HS-27A (cell line): Measurements from ENCODE around the gene TMBIM1.

Experiments used
- DNase-seq: peaks from one replicate; pipeline ENCODE4 v3.0.0-alpha.2; 2012; ENCODE audit warnings: low read depth, missing footprints

TMBIM1 gene

GRCh38 chr2:218257390-218257981 lies 34.8 kb downstream of the TMBIM1 start:
- no peak for DNase-seq

- no peak for DNase-seq
Measured at GRCh38 chr2:218256612-218257350, 35.5 kb downstream of the TMBIM1 start.

GRCh38 chr2:218255446-218255845 lies 36.9 kb downstream of the TMBIM1 start:
- no peak for DNase-seq

GRCh38 chr2:218253232-218253625 lies 39.1 kb downstream of the TMBIM1 start:
- DNase-seq, result no peak

- DNase-seq, result no peak
Measured at GRCh38 chr2:218252509-218253231, 39.6 kb downstream of the TMBIM1 start.

DNA sequence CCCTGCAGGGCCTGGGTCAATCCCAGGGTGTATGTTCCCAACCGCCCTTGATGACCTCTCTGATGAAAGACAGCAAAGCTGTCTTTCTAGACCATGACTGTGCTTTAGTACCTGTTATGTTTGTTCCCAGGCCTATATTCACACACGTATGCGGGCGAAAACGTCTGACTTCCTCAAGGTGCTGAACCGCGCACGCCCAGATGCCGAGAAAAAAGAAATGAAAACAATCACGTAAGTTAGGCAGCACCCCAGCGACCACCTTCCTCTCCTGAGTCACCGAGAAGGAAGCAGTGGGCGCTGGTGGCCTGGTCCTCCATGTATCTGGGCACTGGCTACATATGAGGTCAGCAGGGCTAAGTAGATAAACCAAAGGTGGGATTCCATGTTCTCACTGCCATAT lies 42.6 kb downstream of the TMBIM1 start:
- no peak for DNase-seq

- DNase-seq, result no peak
Measured at GRCh38 chr2:218245214-218245613, 47.1 kb downstream of the TMBIM1 start.

DNA sequence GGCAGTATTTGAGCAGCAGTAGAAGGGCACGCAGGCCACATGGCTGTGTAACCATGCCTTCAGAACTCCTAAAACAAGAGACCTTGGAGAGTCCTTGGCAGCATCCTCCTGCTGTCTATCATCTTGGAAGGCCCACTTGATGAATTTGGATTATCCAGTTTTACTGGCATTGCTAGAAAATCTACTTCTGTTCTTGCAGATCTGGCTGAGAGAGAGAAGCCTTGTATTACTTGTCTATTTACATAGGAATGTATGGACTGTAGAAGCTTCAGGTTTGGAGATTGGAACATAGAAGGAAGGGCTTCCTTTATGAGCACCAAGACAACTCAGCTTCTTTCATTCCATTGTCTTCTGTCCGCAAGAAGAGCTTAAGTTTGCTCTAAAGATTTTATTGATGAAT lies 47.6 kb downstream of the TMBIM1 start:
- DNase-seq, result no peak

DNA sequence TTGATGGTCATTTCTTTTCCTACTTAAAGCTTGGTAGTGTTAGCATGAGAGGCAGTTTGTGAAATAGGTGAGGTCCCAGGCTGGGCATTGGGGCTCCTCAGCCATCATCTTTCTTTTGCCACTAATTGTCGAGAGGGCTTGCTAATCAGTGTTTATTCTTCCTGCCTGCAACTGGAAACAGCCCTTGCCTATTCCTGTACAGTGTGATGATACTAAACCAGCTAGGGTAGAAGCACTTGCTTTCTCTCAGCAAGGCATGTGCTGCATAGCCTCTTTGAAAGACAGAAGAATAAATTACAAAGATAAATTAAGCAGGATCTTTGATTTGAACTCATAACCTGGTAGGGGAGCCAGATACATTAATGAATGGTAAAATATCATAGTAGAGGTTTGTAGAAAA lies 48.1 kb downstream of the TMBIM1 start:
- DNase-seq, result no peak

DNA sequence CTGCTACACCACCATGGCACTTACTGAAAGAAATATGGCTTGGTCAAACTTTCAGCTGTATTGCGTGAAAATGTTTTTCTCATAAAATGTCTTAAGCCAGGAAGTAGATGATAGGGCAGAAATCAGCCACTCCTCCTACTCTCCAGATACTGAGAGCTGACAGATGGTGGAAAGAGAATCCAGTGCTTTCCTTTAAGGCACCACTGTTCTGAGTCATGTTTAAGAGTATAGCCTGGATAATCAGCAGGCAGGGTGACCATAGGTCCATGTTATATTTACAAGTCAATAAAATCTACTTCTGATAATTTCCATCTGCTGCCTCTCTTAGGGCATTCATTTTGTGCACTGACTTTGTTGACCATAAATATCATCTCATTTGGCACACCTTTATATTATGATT lies 53.4 kb downstream of the TMBIM1 start:
- no peak for DNase-seq

- no peak for DNase-seq
Measured at GRCh38 chr2:218236829-218237228, 55.5 kb downstream of the TMBIM1 start.

GRCh38 chr2:218235017-218235416 lies 57.3 kb downstream of the TMBIM1 start:
- no peak for DNase-seq

DNA sequence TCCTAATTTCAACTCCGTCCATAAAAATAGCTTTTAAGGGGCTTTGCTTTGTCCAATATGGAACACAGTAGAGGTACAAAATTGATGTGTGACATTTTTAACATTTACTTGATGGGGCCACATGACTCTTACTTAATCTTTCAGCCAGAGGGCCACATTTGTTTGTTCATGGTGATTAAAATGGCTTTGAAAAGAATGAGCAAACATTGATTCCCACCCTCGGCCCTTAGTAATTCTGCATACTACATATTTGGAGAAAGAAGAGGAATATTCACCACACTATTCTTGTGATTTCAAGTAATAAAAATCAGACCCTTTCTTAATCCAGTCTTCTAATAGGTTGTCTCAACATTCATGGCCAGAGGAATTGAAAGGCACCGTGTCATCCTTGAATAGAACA lies 57.8 kb downstream of the TMBIM1 start:
- no peak for DNase-seq

DNA sequence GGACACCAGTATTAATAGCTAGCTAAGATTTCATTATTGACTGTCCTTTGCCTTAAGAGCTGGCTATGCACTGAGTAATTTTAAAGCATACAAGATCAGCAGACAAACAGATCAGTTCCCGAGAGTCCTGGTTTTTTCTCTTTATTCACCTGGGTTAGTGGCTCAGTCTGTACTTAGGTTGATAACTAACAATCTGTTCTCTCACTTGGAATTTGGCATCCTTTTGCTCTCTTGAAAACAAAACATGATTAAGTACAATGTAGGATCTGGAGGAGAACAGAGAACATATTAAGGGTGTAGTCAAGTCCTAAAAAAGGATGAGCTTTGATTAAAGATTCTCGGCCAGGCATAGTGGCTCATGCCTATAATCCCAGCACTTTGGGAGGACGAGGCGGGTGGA lies 58.8 kb downstream of the TMBIM1 start:
- no peak for DNase-seq

- DNase-seq, result no peak
Measured at GRCh38 chr2:218230882-218231281, 61.4 kb downstream of the TMBIM1 start.

GRCh38 chr2:218229851-218230250 lies 62.5 kb downstream of the TMBIM1 start:
- no peak for DNase-seq

GRCh38 chr2:218229239-218229638 lies 63.1 kb downstream of the TMBIM1 start:
- peak; percentile 41 for DNase-seq

- no peak for DNase-seq
Measured at GRCh38 chr2:218228366-218229090, 63.8 kb downstream of the TMBIM1 start.

DNA sequence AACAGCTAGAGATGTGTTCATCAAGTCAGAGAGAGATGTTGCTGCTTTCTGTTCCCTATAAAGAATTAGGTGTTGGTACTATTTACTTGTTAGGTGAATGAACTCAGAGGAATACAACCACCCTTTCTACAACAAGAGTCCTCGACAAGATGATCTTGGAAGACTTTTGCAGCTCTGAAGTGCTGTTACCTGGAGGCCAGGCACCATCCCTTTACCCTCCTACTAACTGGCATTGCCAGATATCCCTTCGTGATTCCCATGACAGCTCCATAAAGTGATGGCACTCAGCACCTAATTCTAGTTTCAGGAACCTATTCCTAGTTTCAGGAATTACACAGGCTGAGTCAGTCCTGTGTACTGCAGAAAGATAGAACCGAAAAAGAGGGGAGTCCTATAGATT lies 65.4 kb downstream of the TMBIM1 start:
- DNase-seq, result no peak
